ENCODE data around the gene DPP6.

Gene DPP6

DNA sequence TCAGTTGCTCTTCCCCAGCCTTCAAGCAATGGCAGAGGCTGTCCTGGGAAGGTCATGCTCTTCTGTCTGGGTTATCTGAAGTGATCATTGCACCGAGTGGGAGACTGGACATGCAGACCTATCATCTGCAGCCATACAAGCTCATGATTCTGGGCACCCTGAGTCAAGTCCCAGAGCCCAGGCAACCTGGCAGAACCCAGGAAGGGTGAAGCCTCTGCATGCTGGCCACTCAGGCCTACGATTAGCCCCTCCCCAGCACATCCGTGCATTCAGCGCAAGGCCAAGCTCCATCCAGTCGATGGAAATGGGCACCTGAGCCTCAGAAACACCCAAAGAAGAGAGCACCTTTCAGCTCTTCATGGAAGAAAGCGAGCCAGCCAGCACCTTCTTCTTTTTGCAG, 688.9 kb downstream of the DPP6 start:
- no peak for DNase-seq

DNA sequence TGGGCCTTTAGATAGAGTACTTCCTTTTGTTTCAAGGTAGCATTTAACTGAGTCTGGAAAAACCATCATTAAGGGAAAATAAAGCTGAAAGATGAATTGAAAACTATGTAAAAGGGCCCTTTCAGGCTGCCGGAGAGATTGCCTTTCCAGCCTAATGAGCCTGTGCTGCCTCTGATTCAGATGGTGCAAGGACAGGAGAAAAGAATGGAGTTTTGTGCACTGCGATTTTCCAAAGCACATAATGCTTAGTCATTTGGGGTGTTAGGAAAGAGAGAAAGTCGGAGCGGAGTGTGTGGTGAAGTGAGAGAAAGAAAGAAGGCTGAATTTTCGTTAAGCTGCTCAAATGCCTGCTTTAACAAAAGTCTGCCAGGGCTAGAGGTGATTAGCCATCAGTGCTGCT, 691.0 kb downstream of the DPP6 start:
- no peak for DNase-seq

DNA sequence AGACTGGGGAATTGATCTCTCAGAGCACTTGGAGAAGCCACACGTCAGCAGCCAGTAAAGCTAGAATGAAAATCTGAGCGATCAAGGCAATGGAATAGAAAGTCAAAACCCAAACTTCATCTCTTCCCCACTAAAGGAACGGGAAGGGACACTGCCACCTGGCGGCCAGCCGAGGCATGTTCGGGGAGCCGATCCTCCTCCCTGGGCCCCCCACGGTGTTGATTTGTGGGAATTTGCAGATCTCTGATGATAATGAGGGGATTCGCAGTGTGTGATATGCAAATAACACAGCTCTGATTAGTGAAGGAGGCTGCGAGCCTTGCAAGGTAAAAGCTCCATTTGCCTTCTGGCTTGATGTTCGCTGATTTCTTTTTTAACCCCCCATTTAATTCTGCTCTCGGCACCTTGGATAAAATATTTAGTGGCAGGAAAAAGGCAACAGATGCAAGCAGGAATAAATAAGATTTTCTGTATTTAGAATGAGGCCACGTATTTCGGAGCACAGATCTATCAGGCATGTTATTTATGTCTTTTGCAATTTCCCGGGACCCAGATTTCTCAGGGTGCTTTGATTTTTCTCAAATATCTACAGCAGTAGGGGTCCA, 692.2 kb downstream of the DPP6 start:
- no peak for DNase-seq

DNA sequence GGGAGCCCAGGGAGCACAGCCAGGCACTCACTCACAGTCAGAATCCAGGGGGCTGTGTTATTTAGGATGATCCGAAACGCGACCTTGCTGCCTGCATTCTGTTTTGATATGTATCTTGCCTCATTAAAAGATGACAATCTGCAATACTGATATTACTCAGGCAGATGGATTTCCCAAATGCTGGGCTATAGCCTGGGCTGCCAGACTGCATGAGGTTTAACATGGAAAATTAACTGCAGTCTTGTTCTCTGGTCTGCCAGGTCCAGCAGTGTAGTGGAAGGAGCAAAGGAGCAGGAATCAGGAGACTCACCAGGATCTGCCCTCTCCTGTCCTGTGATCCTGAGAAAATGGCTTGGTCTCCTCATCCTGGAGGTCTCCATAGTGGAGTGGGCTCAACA, 692.7 kb downstream of the DPP6 start:
- DNase-seq, result no peak

DNA sequence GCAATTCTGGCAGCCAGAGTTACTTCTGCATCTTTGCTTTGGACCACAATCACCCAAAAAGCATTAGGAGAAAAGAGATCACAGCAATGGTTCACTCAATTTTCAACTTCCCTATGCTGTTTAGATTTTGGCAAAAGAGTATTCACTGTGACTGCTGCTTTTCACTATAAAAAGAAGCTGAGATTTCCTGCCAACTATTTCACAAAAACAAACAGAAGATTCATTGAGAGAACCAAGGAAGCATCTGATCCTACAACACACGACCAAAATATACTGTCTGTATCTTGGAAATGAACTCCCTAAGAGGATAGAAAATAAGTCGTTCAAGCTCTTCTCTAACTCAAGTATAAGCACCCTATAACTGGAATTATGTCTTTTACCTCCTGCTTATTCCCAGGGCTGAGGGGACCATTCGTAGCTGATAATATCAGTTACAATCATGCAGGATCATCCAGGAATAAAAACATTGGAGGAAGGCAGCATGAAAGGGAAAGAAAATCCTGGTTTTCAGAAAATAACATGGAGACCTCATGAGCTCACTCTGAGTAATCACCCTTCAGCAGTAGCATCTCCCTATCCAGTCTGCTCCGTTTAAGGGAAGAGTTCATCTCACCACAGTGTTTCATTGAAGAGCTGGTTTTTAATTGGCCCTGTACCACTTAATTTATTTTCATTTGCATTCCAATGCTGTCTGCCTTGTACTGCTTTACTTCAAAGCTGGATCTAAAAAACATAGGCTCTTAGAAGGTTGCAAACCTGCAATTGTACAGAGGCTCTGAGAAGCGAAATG, 694.6 kb downstream of the DPP6 start:
- no peak for DNase-seq

DNA sequence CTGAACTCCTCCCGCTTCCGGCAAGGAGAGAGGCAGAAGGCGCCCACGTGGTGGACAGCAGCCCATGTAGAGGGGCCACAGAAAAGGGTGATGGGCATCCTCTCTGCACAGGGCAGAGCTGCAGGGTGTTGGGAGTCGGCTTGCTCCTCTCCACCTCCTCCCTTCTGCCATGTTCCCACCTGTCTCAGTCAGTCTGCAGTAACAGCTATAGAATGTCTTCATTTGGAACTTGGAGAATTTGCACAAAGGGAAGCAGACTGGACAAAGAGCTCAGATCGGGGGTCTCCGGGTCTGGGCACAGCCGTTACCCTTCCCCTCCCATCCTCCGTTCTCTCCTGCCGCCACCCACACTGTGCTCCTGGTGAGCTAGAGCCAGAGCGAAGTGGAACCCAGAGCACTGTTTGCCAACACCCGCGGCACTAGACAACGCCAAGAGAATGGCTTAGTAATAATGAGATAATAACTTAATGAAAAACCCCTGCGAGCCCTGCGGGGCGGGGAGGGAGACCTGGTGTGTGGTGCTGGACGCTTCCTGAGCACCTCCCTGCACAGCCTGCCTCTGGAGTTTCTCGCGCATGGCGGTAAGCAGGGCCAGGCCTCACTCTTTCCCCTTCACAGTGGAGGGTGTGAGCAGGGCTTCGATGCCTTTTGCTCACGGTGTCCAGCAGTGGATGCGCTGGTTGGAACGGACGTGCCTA, 696.0 kb downstream of the DPP6 start:
- no peak for DNase-seq

DNA sequence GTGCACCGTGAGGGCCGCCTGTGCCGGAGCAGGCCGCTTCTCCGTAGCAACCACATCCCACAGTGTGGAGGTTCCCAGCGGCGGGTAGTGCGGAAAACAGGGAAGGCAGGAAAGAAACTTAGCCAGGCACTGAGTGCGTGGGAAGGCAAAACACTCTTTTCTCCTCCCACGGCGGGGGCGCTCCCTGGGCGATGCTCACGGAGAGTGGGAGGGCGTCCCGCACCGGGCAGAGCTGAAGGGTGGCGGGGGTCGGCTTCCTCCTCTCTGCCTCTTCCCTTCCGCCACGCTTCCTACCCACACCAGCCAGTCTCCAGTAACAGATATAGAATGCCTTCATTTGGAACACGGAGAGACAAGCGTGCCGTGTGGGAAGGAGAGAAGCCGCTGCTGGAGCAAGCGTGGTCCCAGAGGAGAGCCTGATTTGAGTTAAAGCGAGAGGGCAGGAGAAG, 698.2 kb downstream of the DPP6 start:
- DNase-seq, result no peak

DNA sequence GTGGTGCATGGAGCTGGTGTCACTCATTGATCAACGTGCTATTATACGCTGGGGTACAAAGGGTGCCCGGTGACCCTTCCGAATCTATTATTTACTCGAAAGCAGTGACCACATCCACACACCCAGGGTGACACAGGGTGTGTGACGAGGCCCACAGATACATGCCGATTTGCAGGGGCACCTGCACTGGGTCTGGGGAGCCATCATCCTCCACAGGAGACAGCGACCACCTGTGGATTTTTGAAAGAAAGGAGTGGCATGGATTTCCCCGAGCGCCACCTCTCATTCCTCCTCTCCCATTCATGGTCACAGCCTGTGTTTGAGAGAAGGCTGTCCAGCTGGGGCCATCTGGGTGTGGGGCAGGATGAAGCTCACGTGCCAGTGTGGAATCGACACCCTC, 701.0 kb downstream of the DPP6 start:
- DNase-seq, result no peak

DNA sequence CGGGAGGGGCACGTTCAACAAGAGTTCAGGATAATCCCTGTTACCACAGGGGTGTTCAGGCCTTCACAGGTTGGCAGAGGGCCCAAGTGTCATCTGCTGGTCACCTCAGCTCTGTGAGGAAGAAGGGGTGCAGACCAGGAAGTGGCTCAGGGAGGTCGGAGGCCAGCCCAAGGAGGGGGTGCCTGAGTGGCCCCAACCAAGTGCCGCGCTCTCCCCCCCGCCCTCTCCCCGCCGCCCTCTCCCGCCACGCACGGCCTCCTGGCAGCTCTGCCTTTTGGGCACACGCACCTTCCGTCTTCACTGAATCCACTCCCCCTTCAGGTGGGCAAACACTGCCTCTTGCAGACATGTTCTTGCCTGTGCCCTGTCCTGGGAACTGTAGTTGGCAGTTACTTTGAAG, 705.6 kb downstream of the DPP6 start:
- no peak for DNase-seq

DNA sequence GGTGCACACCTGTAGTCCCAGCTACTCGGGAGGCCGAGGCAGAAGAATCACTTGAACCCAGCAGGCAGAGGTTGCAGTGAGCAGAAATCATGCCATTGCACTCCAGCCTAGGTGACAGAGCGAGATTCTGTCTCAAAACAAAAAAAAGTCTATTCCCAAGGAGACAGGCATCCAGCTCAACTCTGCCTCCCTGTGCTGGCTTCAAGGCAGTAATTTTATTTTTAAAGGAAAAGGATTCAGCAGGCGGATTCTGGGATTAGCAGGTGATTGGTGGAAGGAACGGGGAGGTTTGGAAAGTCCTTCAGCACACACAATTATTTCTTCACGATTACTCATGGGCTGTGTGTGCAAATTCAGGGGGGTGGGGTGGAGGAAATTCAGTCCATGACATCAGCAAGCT, 707.8 kb downstream of the DPP6 start:
- no peak for DNase-seq

DNA sequence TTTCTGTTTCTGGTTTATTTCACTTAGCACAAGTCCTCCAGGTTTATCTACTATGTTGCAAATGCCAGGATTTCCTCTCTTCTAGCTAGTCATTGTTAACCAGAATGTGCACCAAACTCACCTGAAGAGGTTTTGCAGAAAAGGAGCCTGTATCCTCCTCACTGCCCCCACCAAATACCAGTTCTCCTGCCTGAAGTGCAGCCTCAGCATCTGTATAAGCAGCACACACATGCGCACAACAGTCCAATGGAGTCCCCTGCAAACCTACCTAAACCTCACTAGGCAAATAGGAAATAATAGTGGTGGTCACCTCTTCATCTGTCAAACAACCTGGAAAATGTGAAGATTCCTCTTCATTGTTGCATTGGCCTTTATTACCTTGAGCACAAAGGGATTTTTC, 712.9 kb downstream of the DPP6 start:
- no peak for DNase-seq

DNA sequence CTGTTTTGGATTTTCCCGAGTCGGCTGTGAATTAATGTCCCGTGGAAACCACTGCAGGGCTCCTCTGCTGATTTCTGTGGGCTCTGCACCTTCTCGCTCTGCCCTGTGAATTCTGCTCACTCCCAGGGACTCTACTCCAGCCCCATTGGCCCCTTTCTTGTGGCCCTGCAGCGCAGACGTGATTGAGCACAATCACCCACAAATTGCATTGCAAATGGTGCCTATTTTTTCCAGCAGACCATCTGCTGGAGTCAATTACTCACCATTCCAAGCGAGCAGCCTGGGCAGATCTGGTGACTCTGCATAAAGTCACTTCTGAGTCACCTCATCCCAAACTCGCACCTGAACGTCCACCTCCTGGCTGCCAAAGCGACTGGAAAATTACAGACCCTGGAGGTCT, 714.9 kb downstream of the DPP6 start:
- DNase-seq, result no peak

DNA sequence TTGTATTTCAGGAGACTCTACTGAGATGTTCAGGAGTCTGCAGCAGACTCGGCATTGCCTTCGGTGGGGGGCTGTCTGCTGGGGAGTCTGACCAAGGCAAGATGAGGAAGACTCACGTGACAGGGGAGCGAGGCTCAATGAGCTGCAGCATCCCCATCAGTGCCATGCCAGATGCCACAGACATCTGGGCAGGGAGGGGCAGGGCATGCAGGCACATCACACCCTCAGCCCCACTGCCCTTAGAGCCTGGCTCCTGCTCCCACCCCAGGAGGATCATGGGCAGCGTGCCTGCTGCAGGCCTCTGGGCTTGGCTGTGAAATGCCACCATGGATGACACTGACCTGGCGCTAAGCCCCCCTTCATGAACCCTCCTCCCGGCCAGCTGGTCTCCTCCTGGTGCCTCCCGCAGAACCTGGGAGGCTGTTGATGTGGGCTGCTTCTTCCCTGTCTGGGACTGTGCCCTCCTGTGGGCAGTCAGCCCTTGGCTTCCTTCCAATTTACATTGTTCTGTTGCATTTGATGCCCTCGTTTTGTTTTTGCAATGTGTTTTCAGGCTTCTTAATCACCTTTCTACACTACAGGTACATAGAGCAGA, 715.7 kb downstream of the DPP6 start:
- DNase-seq, result no peak

DNA sequence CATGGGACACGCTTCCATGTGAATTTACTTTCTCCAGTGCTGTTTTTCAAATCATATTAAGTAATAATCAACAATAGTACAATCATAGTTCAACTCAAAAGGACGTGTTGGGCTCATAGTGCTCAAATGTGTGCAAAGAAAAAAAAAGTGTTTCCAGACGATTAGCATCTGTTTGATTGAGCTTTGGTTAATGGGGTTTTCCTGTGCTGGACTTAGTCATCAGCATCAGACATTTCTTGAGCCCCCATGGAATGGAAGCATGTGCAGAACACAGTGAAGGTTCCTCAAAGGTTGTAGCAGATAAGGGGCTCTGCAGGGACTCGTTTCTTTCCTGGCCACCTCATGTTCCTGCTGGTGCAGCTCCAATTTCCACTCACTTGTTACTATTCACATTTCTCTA, 716.8 kb downstream of the DPP6 start:
- no peak for DNase-seq

DNA sequence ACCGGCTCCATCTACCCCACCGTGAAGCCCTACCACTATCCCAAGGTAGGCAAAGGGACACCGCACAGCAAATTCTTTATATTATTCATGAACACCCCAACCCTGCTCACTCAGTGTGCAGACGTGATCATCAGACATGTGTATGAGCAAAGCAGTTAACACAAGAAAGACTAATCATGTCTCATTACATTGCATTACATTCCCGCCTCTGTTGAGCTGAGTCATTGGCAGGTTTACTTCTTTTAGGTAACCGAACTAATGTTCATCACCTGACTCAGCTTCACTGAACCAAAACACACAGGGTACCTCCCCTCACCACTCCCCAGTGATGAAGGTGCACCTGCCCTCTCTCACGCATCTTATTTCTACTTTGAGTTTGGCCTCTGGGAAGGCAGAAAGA, 717.3 kb downstream of the DPP6 start:
- DNase-seq, result no peak

DNA sequence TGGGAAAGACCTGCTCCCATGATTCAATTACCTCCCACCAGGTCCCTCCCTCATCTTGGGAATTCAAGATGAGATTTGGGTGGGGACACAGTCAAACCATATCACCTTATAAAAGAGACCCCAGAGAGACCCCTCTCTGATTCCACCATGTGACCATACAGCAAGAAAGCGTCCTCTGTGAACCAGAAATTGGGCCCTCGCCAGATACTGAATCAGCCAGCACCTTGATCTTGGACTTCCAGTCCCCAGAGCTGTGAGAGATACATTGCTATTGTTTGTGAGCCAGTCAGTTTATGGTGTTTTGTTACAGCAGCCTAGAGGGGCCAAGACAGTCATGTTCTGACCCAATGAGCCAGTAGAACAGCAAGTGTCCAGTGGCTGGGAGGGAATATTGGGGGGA, 718.2 kb downstream of the DPP6 start:
- no peak for DNase-seq

DNA sequence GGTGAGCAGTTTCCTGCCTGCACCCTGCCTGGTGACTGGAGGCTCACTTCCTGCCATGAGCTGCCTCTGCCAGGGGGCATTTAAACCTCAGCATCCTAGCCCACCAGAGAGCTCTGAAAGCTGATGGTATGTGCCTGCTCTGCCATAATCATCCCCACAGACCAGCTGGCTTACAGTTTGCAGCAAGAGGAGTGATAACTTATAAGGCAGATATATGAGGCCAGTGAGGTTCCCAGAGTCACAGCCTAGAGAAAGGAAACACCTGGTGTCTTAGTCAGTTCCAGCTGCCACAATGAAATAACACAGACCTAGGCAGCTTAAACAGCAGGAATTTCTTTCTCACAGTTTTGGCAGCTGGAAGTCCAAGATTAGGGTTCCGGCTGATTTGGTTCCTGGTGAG, 718.8 kb downstream of the DPP6 start:
- no peak for DNase-seq

DNA sequence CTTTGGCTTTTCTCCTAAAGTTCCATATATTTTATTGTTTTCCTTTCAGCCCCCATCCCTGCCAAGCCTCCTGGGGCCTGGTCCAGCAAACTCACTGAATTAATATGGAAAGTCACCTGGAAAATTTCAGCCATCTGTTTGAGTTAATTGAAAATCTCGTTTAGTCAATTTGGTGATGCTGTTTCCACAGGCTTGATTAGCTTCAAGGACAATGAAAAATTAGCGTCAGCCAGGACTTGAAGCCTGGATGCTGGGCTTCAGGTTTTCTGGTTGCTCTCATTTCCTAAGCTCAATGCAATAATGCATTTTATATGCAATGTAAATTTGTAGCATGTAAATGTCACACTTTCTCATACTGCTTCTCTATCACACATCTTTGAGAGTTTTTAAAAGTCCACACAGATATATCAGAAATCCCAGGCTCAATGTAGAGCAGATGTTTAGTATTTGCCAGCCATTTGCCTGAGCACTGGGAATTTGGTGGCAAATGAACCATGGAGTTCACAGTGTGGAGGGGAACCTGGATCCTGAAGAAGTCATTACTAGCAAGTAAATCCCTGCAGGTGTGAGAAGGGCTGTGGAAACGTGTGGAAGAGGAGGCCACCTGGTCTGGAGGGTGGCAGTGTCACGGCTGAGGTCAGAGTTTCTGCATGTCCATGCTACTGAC, 722.2 kb downstream of the DPP6 start:
- no peak for DNase-seq

DNA sequence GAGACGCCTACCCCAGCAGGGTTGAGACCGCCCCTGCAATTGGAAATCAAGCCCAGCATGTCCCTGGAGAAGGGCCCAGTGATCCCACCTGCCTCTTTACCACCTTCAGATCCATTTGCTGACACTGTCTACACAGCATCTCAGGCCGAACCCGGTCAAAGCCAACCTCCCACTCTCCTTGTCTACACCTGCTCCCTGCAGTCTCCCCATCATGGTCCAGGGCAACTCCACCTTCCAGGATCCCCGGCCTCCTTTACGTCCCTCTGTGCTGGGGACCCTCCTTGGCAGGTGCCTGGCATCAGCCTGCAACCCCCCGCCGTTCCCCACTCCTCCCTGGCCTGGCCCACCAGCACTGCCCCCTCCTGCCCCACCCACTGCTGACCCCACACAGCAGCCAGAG, 723.5 kb downstream of the DPP6 start:
- no peak for DNase-seq

DNA sequence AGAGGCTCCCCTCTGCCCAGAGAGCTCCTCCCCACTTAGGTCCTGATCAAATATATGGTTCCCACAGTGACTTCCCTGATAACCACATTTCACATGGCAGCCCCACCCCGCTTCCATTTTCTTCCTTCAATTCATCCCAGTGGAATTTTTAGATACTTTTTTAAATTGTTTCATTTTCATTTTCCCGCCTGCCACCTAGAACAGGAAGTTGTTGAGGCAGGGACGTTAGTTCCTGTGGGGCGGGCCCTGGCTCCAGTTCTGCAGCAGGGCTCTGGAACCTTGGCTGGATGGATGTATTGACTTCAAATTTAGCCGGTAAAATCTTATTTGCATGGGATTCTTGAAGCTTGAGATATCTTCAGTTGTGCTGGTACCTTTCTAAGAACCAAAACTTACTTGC, 724.2 kb downstream of the DPP6 start:
- no peak for DNase-seq

DNA sequence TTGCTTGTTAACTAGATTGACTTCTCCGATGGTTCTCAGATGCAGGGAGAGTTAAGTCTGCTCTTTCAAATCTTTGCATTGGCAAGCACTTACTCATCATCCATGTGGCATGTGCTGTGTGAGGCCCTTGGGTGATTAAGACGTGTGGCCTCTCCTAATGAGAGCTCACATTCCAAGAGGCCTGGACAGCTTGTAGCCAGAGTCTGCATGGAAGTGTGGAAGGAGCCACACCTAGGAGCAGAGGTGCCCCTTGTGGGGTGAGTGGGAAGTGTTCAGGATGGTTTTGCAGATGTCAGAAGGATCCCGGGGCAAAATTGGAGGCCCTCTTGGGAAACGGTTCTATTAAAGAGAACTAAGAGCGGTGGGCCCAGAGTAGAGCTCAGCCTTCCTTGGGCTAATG, 724.8 kb downstream of the DPP6 start:
- no peak for DNase-seq

DNA sequence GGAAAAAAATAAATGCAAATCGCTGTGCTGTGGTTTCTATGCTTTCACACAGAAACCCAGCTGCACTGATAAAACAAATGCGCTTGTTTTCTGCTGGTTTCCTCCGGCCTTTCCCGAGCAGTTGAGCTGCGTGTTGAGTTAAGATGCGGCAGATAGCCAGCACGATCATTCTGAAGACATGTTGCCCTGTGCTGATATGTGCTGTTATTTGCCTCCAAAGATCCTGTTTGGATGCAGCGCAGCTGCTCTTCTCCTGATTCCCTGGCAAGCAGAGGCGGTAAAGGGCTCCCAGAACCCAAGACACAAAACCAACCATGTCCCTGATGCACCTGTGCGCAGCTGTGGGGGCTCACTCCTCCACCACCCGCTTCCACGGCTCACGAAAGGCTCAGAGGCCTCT, 725.3 kb downstream of the DPP6 start:
- no peak for DNase-seq

DNA sequence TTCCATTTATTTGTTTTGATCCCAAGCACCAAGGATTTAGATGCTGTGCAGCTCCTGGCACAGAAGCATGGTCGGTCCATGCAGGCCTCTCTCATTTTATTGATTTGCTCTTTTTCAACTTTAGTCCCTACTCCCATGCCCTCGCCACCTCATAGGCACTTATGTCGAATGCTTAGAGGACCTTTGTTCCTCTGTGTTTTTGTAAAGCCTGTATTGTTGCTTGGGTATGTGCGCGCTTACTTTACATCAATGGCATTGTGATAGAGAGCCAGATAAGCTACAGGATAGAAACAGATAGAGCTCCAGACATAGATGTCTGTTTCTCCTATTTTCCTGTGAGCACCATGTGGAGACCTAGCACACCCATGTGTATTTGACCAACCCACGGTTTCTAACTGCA, 725.7 kb downstream of the DPP6 start:
- no peak for DNase-seq

Measured in NCI-H524 treated with DMSO at 0.1 percent for 48 hours (cell line).